GM18909 (cell line): ENCODE results near the gene PDILT.
"Not testable (repeated sequence)": the region's sequence is repeated elsewhere in the genome, so short reads cannot be mapped to it uniquely, and the experiment has no call there.

ENCODE experiments used
- ATAC-seq: cut with Tn5 transposase; IDR thresholded peaks from one replicate; pipeline ENCODE4 v1.9.1; 2021; ENCODE audit warnings: mild to moderate bottlenecking; ENCODE audit not compliant: unreplicated experiment, poor library complexity

The PDILT gene, protein sequence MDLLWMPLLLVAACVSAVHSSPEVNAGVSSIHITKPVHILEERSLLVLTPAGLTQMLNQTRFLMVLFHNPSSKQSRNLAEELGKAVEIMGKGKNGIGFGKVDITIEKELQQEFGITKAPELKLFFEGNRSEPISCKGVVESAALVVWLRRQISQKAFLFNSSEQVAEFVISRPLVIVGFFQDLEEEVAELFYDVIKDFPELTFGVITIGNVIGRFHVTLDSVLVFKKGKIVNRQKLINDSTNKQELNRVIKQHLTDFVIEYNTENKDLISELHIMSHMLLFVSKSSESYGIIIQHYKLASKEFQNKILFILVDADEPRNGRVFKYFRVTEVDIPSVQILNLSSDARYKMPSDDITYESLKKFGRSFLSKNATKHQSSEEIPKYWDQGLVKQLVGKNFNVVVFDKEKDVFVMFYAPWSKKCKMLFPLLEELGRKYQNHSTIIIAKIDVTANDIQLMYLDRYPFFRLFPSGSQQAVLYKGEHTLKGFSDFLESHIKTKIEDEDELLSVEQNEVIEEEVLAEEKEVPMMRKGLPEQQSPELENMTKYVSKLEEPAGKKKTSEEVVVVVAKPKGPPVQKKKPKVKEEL

GRCh38 chr16:20404637-20405036 lies at the start of gene PDILT:
Gene PDILT (minus strand): TSS chr16:20404737. CDS start chr16:20399300, 5,437 bp downstream.
- ATAC-seq: no peak

- not testable (repeated sequence) for ATAC-seq
Measured at GRCh38 chr16:20453633-20454032, 49.1 kb upstream of the PDILT start.

- not testable (repeated sequence) for ATAC-seq
Measured at GRCh38 chr16:20451364-20451763, 46.8 kb upstream of the PDILT start, which contains the start of gene ACSM2A. Gene ACSM2A (plus strand): TSS chr16:20451521. CDS start chr16:20460115, 8,594 bp downstream.

DNA sequence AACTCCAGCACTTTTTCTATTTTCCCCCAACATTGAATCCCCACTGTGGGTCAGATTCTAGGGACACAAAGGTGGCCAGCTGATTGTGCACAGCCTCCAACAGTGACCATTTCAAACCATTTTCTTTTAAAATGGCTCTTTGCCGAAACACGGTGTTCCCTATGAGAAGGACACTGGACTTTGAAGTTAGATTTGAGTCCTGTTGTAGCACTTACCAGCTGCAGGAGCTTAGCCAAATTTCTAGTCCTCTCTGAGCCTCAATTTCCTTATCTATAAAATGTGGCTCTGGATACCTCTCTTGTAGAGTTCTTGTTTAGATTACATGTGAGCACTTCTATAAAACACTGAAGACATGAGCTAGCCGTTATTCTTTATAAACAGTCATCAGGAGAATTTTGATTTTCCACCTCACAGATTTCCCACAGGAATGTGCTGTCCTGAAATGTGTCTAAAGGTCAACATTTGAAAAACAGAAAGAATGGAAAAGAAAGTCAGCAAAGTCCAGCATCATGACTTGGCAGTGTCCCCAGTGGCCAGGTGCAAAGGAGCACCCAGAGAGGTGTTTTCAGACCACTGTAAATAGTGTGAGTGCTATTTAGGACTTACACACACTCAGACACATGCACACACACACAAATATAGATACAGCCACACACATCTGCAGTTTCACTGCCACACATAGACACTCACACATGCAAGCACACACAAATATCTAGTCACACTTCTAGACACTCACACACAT lies 42.3 kb upstream of the PDILT start:
- not testable (repeated sequence) for ATAC-seq

- ATAC-seq: not testable (repeated sequence)
Measured at GRCh38 chr16:20441859-20442258, 37.3 kb upstream of the PDILT start.

DNA sequence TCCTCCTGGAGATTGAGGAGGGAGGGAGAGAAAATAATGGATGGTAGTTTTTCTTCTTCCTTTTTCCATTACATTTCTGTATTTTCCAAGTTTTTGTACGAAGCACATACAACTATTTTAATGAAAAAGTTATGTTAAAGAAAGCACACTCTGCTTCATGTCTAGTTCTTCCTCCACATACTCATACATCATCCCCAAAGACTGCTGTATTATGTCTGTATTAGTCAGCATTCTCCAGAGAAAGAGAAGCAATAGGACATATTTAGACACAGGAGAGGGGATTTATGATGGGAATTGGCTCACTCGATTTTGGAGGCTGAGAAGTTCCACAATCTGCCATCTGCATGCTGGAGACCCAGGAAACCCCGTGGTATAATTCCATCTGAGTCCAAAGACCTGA lies 36.7 kb upstream of the PDILT start:
- ATAC-seq: no peak

GRCh38 chr16:20440731-20441130 lies 36.2 kb upstream of the PDILT start:
- ATAC-seq: not testable (repeated sequence)

DNA sequence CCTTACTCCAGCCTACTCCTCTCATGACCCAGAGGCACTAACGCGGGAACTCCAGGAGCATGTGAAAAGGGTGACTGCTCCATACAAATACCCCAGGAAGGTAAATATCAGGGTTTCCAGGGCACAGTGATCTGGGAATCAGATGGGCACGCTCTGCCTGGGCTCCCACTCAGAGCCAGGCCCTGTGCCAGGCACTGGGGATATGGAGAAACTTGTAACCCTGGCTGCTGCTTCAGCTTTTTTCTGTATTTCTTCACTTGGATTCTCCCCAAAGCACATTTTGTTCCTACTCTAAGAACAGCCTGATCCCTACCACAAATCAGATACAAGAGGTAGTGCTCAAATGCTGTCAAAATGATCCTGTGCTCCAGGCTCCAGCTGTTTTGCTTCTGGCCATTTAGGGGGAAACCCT lies 35.3 kb upstream of the PDILT start:
- ATAC-seq: not testable (repeated sequence)

GRCh38 chr16:20438950-20439349 lies 34.4 kb upstream of the PDILT start:
- ATAC-seq: not testable (repeated sequence)

DNA sequence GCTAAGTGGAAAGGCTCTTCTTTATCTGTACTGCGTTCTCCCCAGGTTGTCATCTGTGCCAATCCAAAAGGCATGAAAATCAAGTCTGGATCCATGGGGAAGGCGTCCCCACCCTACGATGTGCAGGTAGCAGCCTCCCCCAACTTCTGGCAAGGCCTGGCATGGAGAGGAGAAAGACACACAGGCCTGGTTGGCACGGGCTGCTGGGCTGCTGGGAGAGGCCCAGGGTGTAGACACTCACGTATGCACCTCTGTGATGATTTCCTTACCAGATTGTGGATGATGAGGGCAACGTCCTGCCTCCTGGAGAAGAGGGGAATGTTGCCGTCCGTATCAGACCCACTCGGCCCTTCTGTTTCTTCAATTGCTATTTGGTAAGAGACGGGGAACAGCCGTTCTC lies 26.4 kb upstream of the PDILT start:
- ATAC-seq: no peak

- ATAC-seq: not testable (repeated sequence)
Measured at GRCh38 chr16:20430480-20430879, 25.9 kb upstream of the PDILT start.

DNA sequence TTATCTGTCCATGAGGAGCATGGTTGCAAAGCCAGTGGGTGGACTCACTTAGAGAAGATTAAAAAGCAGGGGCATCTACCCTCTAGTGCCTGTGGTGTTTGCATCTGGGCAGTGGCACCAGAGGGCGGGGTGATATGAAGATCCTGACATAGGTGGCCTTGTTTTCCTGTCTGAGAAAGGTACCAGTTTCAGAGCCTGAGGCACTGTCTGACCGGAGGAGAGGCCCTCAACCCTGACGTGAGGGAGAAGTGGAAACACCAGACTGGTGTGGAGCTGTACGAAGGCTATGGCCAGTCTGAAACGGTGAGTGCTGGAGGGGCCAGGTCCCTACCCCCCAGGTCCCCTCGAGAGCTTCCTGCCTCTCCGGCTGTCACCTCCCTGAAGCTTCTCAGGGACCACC lies 25.0 kb upstream of the PDILT start:
- ATAC-seq: not testable (repeated sequence)

- not testable (repeated sequence) for ATAC-seq
Measured at GRCh38 chr16:20427401-20427797, 22.9 kb upstream of the PDILT start.

GRCh38 chr16:20424129-20424866 lies 19.8 kb upstream of the PDILT start:
- no peak for ATAC-seq

GRCh38 chr16:20423772-20424128 lies 19.2 kb upstream of the PDILT start:
- ATAC-seq: not testable (repeated sequence)

- not testable (repeated sequence) for ATAC-seq
Measured at GRCh38 chr16:20421748-20422147, 17.2 kb upstream of the PDILT start.

DNA sequence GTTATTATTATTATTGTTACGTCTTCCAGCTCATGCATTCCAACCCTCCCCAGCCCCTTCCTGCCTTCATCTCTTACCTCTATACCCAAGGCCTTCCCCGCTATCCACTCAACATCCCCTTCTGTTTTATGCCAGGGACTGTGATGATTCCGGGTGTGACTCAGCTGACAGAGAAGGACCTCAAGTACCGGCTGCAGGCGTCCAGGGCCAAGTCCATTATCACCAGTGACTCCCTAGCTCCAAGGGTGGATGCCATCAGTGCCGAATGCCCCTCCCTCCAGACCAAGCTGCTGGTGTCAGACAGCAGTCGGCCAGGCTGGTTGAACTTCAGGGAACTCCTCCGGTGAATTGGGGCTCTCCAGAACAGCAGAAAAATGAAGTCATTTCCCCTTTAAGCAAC lies 14.6 kb upstream of the PDILT start:
- not testable (repeated sequence) for ATAC-seq

GRCh38 chr16:20415541-20415940 lies 11.0 kb upstream of the PDILT start:
- ATAC-seq: no peak

DNA sequence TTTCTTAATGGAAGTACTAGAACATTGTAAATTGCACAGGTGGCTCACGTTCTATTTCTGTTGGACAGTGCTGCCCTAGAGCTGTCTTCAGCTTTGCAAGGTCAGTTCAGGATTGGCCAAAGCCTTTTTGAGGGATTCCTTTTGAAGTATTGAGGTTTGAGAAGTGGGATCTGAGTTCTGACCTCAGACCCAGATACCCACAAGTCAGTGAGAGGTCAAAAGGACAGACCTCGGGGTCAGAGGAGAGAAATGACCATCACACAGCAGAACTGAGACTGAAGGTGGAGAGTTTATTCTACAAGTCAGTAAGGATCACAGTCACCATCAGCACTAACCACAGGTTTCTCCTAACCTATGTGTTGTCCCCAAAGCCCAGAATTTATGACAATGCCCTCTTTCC lies 6.5 kb upstream of the PDILT start:
- no peak for ATAC-seq

DNA sequence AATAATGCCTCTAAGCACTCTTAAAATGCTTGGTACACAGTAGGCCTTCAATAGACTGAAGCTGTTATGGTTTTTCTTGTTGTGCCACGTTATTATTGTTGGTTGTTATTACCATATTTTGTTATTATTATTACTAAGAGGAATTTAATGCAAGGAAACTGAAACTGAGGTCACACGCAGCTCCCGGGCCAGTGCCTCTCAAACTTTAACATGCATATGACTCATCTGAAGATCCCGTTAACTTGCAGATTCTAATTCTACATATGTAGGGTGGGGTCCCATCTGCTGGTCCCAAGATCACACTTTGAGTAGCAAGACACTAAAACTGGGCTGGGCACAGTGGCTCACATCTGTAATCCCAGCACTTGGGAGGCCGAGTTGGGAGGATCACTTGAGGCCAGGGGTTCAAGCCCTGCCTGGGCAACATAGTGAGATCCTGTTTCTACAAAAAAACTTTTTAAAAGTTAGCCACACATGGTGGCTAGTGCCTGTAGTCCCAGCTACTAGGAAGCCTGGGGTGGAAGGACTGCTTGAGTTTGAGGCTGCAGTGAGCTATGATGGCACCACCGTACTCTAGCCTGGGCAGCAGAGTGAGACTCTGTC lies 5.7 kb upstream of the PDILT start:
- peak; percentile 78 for ATAC-seq
